CD1c-positive myeloid dendritic cell (primary cell): ENCODE measurements around the gene APLN.

Experiments
- DNase-seq: peaks from one replicate; pipeline ENCODE4 v3.0.0-alpha.2; 2016; ENCODE audit errors: extremely low spot score

Gene APLN

DNA sequence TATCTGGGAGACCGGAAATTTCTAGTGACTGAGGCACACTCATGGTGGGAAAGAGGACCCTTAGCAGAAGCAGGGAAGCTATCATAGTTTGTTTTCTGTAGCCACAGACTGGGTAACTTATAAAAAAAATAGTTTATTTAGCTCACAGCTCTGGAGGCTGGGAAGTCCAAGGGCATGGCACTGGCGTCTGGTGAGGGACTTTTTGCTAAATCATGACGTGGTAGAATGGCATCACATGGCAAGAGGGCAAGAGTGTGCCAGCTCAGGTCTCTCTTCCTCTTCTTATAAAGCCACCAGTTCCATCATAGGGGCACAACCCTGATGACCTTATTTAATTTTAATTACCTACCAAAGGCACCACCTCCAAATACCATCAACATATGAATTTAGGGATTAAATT is 13.3 kb downstream of the APLN start:
- peak; percentile 8 for DNase-seq

DNA sequence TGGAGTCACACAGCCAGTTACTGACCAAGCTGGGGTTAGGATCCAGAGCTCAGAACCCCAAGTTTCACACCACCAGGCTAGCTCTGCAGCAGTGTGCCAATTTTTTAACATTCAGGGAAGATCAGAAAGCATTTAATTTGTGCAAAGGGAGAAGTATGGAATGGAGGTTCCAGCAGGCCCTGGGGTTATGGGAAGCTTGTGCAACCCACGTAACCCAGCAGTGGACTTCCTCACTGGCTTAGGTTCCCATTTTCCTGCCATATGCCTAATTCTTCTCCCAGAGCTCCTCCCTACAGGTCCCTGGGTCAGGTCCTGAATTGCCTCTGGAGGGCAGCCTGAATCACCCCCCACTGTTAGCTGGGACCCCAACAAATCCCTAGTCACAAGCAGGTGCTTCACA is 14.0 kb downstream of the APLN start:
- DNase-seq = peak; percentile 58

DNA sequence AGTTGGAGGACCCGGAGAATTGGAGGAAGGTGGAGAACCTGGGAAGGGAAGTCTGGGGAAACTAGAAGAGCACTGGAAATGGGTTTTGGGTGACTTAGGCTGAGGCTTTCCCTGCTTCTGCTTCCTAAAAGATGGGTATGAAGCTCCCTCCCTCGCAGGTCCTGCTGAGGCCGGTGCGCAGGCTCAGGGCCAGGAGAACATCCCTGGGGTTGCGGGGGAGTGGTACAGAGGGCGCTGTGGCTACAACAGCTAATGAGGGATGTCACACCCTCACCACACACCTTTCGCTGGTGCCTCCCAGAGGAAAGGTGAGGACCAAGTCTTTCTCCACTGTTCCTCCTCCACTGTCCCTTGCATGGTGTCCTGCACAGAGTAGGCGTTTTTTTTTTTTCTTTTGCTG is 15.8 kb downstream of the APLN start:
- no peak for DNase-seq

DNA sequence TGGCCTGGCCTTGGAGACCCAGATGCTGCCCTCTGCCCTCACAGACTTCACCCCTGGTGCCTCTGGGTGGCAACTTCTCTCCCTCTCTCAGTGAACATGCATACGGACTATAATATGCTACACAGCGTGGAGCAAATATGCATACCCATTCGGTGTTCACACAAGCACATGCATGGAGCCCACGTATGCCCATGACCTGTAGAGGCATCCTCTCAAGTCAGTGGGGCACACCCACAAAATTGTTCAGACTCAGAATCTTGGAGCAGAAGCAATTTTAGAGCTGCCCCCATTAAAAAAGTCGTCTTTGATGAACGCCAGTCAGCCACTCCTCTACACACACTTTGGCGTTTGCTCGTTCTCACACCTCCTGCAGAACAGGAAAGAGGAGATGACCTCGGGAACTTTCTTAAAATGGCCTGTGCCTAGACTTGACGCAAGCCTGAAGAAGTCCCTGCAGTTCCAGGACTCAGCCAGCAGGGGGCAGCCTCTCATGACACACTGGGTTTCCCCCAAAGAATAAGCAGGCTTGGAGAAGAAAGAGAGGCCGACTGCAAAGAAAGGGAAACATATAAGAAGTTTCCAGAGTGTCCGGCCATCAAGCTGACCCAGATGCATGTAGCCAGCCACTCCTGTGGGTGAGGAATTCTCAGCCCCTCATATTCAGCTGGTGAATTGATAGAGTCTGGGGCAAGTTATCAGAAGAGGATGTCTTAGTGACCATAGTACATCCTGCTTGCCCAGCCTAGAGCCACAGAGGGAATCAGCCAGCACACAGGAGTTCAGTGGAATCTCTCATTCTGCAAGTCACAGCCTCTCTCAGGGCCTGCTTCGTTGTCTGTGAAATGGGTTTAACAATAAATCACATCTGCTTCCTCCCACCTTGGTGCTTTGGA is 17.3 kb downstream of the APLN start:
- peak; percentile 71 for DNase-seq

DNA sequence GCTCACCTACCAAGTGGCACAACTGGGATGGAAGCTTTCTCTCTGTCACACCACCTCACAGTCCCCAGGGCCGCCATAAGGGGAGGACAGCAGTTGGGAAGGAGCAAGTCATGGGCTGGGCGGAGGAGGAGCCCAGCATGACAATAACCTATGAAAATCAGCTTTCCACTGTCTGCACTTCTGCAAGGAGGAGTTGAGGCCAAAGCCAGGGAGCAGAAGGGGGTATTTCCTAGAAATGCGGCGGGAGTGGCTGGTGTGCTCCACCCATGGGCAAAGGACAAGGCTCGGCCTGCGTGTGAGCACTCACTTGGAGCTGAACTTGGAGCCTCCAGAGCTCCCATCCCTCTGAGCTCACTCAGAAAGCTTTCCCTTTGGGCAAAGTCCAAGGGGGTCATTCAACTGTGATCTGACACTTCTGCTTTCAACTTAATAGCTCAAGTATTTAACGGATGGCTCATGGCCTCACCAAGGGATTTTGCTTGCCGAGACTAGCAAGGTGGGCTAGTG is 18.5 kb downstream of the APLN start:
- no peak for DNase-seq

DNA sequence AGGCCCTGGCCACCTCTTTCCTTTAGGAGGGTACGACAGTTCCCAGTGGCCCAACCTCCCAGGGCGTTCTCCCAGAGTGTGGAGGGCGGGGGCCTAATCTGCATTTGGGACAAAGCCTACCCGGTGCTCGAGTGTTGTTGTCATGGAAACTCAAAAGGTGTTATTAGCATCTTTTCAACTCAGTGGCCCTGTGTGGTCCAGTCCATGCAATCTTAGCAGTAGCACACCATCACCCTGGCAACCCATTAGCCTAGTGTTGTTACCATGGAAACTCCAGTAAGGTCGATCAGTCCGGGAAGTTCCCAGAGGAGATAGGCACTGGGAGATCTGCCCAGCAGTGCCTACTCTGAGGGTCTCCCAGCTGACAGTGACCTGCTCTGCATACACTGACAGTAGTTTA is 20.2 kb downstream of the APLN start:
- DNase-seq = no peak

DNA sequence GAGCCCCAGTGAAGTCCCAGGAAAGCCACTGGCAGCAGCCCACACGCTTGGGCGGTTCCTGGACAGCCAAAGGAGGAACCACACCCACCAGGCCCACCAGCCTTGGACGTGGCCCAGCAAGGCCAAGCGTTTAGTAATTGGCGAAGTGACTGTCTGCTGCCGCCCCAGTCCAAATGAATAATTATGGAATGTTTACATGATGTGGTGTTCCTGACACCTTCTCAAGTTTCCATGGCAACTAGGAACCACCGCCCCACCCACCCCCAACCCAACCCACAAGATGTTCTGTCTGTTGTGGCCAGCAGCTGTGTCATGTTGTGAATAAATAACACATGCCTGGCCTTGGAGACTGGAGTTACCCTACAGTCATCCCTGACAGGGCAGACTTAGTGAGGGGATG is 22.3 kb downstream of the APLN start:
- peak; percentile 44 for DNase-seq

DNA sequence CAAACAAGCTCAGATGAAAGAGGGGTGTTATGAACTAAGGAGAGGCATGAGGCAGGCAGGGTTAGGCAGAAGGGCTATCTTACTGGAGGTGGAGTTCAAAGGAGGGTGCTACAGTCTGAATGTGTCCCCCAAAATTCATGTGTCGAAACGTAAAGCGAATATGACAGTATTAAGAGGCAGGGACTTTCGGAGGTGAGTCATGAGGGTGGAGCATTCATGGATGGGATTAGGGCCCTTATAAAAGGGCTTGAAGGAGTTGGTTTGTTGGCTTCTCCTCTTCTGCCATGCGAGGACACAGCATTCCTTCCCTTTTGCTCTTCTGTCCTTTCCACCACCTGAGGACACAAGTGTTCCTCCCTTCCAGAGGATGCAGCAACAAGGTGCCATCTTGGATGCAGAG is 22.9 kb downstream of the APLN start:
- DNase-seq = no peak

DNA sequence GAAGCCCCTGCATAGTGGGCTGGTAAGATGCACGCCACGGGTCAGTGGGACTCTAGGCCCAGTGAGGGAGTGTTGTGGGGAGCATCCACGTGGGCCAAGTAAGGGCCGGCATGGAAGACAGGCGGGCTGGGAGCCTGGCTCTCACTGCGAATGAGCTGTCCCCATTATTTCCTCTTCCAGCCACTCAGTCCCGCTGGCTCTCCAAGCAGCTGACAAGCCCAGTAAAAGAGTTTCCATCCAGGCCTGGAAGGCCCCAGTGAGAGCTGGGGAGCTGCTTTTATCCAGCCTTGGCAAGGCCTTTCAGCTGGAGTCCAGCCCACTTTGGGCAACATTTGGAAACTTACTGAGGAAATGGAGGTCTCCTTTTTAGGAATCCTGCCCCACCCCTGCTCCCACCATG is 24.9 kb downstream of the APLN start:
- DNase-seq = no peak

DNA sequence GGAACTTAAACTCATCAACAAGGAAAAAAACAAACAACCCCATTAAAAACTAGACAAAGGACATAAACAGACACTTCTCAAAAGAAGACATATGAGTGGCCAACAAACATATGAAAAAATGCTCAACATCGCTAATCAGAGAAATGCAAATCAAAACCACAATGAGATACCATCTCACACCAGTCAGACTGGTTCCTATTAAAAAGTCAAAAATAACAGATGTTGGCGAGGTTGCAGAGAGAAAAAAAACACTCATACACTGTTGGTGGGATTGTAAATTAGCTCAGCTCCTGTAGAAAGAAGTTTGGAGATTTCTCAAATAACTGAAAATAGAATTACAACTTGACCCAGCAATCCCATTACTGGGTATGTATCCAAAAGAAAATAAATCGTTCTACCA is 28.7 kb downstream of the APLN start:
- DNase-seq = no peak

DNA sequence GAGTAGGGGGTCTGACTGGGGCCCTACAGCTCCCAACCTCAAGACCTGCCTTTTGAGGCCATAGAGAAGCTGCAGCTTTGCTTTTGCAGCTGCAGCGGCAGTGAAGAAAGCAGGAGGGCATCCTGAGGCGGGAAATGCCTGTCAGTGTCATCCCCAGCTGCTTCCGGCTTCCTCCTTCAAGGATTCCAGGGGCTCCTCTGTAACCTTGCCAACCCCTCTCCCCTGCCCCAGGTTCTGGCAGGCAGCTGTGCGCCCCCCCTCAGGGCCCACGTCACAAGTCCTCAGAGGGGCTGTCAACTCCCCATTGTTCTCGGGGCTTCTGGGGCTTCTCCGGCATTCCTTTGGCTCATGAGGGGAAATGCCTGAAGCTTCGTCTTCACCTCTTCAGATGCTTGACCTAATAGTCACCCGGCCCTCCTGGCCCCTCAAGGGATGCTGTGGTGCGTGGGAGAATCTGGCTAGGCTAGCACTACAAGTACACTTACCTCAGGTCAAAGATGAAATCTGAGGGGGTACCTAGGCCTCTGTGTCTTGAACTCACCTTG is 31.9 kb downstream of the APLN start:
- no peak for DNase-seq

DNA sequence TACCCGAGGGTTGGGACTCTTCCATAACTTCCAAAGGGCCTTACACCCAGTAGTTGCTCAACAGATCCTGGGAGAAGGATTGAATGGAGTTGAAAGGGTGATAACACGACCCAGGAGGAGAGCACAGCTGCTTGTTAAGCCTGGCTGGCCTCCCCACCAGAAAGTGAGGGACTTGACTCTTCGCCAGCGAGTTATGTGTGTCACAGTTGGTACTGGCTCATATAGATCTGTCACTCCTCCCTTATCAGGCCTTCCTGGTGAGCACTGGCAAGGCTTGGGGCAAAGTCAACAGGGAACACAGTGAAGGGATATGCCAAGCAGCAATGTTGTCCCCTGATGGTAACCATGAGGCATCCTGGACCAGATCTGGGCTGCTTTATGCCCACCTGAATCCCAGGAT is 35.8 kb downstream of the APLN start:
- no peak for DNase-seq

DNA sequence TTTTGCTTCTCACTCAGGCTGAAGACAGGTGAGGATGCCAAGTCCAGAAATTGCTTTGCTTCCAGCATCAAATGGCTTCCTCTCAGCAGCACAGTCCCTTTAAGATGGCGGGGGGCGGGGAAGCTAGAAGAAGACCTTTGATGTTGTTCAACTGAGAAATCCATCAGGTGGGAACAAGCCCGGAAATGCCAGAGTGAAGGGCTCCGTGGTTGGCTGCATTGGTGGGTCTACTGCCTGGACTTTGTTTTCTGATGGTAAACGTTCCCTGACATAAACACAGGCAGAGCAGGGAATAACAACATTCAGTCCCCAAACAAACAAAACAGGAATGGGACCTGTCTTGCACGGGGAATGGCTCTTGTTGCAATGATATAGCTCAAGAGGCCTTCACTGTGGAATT is 37.3 kb downstream of the APLN start:
- no peak for DNase-seq

DNA sequence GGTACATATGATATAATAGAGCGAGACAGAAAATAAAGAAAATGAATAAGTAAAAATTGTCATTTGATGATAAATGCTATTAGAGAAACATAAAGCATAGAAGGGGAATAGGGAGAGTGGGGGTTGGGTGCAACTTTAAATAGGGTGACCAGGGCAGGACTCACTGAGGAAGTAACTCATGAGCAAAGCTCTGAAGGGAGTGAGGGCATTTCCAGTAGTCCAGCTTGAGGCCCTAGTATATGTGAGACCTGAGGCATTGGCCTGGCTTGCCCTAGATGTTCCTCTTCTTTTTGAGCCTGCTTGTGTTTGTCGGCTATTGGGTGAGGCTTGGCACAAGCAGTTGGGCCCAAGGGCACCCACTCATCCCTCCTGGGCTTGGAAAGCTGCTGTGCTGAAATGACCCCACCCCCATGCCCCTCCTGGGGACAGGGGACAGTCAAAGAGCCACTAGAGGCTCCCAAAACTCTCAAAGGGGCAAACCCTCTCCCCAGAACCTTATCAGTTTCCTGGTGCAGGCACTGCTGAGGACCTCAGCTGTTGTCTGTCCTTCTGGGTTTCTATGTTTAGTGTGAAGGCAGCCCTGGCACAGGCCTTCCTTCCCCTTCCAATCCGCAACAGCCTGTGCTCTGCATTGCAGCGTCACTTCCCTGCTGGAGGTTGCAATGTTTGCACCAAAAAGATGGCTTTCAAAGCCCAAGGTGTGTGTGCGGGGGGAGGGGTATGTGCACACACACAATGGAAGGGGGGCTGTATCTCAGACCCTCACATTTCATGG is 40.1 kb downstream of the APLN start:
- DNase-seq = peak; percentile 14

DNA sequence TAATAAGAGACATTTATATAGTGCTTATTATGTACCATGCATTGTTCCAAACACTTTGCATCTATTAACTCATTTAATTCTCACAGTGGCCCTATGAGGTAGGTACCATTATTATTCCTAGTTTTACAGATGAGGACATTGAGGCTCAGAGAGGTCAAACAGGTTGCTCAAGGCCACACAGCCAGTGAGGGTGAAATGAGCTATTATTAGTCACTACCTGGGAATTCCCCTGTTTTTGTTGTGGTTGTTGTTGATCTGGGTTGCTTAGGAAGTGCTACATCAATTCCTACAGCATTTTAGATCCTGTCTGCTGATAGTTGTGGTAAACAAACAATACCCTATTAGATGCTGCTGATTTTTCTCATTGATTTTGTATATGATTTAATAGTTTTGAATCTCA is 41.2 kb downstream of the APLN start:
- peak; percentile 24 for DNase-seq

DNA sequence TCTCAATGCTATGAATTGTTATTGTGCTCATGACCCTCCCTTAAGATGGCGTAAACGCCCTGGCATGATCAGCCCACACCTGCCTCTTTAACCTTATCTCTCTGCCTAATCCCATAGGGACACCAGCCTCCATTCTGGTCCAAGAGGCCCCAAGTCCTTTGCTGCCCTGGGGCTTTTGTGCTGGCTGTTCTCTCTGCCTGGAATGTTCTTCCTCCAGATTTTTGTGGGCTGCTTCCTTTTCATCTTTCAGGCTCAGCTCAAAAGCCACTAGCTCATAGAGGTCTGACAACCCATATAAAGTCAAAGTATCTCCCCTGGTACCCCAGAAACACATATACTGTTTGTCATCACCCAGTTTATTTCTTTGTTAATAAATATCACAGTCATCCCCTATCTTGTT is 42.4 kb downstream of the APLN start:
- no peak for DNase-seq

DNA sequence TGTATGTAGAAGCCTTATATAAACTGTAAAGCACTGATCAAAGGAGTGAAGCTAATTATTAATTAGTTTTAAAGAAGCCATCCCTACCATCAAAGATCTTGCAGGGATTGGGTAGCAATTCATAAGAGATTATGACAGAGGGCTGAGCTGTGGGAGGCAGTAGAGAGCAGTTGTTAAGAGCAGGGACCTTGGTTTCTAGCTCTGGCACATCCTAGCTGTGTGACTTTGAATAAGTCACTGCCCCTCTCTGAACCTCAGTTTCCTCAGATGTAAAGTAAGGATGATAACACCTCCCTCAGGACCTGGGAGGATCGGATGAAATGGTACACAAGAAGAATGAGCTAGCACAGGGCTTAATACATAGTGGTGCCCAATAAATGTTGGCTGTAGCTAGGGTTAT is 45.4 kb downstream of the APLN start:
- DNase-seq = no peak

DNA sequence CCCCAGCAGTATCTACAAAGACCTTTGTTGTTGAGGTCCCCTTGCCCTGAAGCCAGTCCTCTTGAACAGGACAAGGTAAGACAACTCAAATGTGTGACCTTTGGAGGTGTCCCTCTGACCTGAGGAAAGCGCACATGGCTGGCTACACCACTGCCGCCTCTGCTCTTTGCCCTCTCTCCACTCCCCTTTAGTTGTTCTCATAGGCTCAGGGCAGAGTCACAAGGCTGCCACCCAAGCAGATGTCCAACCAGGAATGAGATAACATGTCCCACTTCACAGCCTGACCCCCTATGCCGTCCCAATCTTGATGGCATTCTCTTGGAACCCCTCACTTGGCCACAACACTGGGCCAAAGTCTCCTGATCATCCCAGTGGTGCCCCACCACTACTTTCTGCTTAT is 46.3 kb downstream of the APLN start:
- DNase-seq = no peak

DNA sequence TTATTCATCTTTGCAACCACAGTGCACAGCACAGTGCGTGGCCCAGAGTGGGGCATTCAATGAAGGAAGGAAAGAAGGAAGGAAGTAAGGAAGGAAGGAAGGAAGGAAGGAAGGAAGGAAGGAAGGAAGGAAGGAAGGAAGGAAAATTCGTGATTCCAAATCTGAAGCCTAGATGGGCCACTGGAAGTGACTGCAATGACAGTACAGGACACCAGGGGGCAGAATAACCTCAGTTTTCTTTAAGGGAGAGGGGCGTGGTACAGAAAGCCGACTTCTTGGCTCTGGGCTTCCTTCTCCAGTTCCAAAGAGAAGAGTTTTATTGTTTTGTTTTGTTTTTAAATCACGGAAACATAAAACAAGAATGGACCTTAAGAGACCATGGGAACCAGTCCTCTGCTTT is 47.8 kb downstream of the APLN start:
- DNase-seq = peak; percentile 66

DNA sequence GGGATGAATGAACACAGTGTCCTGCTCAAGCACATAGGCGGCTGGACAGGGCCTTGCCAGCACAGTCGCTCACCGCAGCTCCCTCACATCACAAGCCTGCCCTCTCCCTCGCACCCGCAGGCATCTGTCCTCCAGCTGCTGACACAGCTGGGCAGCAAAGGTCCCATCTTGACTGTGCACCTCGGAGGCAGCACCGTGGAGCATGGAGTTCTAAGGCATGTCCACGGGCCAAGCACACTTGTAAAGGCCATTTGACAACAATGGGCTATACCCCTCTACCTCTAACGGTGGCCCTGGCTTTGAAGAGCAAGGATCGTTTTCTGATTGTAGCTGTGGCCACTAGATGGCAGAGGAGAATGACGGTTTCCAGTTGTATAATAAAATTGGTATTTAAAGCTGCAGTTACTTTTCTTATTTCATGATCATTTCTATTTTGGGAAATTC is 53.8 kb downstream of the APLN start:
- DNase-seq = peak; percentile 25

DNA sequence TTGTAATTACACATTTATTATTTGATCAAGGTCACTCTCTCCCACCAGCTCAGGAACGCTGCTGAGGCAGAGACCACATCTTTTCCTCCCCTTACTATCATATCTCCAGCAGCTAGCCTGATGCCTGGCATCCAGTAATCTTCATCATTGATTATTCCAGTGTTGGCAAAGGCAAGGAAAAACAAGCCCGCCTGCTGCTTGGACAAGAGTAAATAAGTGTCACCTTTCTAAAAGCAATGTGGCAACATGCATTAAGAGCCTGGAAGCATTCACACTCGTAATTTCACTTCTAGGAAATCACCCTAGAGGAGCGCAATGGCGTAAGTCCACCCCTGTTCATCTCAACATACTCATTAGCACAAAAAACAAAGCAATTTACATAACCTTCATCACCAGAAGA is 54.8 kb downstream of the APLN start:
- no peak for DNase-seq

DNA sequence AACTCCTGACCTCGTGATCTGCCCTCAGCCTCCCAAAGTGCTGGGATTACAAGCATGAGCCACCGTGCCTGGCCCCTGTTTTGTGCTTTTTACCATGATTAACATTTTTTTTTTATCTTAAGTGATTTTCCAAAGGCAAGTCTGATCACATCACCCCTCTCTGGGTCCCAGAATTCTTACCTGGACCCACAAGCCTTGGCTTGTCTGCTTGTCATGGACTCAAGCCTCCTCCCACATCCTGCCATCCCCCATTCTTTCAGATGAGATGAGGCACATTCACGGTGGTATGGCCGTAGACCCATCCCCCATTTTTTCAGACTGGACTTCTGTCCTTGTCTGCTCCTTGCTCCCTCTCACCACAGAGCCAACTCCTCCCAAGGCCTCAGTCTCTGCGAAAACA is 55.3 kb downstream of the APLN start:
- DNase-seq = no peak

DNA sequence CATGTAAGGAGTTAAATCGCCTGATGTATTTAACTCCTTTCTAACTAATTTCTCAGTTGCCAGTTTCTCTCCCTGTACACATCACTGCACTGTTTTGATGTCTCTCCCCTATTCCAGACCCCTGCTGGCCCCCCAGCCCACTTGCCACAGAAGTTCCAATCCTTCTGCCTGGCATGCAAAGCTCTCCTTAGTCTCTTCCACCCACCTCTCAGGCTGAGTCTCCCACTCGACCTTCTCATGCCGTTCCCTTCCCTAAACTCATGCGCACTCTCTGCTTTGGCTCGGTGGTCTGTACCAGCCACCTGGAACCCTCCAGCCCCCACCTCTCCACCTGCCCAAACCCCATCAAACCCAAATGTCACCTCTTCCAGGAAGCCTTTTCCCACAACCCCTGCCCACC is 56.9 kb downstream of the APLN start:
- no peak for DNase-seq
